WERI-Rb-1 (cell line): Measurements from ENCODE around the gene AHCTF1.
"Not testable (repeated sequence)": the region's sequence is repeated elsewhere in the genome, so short reads cannot be mapped to it uniquely, and the experiment has no call there.

Source experiments
- DNase-seq: peaks from one replicate; pipeline ENCODE4 v3.0.0-alpha.2; 2020
- H3K27ac ChIP-seq: fragments of 250-450 bp; sonication (Bioruptor Pico); 2 replicates; pipeline ENCODE4 v1.5.1; 2020; ENCODE audit warnings: mild to moderate bottlenecking, moderate library complexity
- H3K27me3 ChIP-seq: fragments of 250-450 bp; sonication (Bioruptor Pico); 2 replicates; pipeline ENCODE4 v1.5.1; 2021; ENCODE audit warnings: mild to moderate bottlenecking, low read depth, moderate library complexity; ENCODE audit not compliant: insufficient read depth, severe bottlenecking
- H3K36me3 ChIP-seq: fragments of 250-450 bp; sonication (Bioruptor Pico); 2 replicates; pipeline ENCODE4 v1.5.1; 2020; ENCODE audit warnings: mild to moderate bottlenecking, moderate library complexity
- H3K4me3 ChIP-seq: 2 replicates; pipeline ENCODE4 v1.5.1; 2011; ENCODE audit warnings: low read depth, mild to moderate bottlenecking, control low read depth, low read length
- H3K9me3 ChIP-seq: fragments of 250-450 bp; sonication (Bioruptor Pico); 2 replicates; pipeline ENCODE4 v1.5.1; 2021; ENCODE audit warnings: mild to moderate bottlenecking, moderate library complexity; ENCODE audit not compliant: severe bottlenecking
- CTCF ChIP-seq: IDR thresholded peaks from 2 replicates; pipeline ENCODE4 v1.5.1; 2011; ENCODE audit warnings: low read depth, mild to moderate bottlenecking, control low read depth, inconsistent platforms, low read length

Gene AHCTF1

GRCh38 chr1:246897302-246897701 lies 34.4 kb downstream of the AHCTF1 start:
- Histone ChIP-seq H3K9me3 (no peaks in the 10 kb centered on the region), H3K27me3 (no peaks in the 10 kb centered on the region), H3K27ac (no peak overlapping the region), H3K4me3 (no peak overlapping the region), H3K36me3 (peaks cover 99% of the 10 kb centered on the region)
- no peak for DNase-seq
- no peak for TF ChIP-seq CTCF

GRCh38 chr1:246893191-246893939 lies 38.4 kb downstream of the AHCTF1 start:
- TF ChIP-seq CTCF = no peak
- Histone ChIP-seq H3K36me3 (peaks cover 97% of the 10 kb centered on the region), H3K27ac (no peak overlapping the region), H3K9me3 (no peaks in the 10 kb centered on the region), H3K4me3 (no peak overlapping the region), H3K27me3 (no peaks in the 10 kb centered on the region)
- DNase-seq = no peak

GRCh38 chr1:246891105-246891504 lies 40.6 kb downstream of the AHCTF1 start:
- Histone ChIP-seq H3K9me3 (no peaks in the 10 kb centered on the region), H3K36me3 (peaks cover 95% of the 10 kb centered on the region), H3K4me3 (no peak overlapping the region), H3K27ac (no peak overlapping the region), H3K27me3 (no peaks in the 10 kb centered on the region)
- TF ChIP-seq CTCF = no peak
- DNase-seq = no peak

GRCh38 chr1:246888522-246888921 lies 43.2 kb downstream of the AHCTF1 start:
- no peak for TF ChIP-seq CTCF
- H3K9me3 ChIP-seq = no peaks in the 10 kb centered on the region
- peaks cover 96% of the 10 kb centered on the region for H3K36me3 ChIP-seq
- no peaks in the 10 kb centered on the region for H3K27me3 ChIP-seq
- H3K27ac ChIP-seq = no peak overlapping the region
- no peak for DNase-seq
- no peak overlapping the region for H3K4me3 ChIP-seq

- peaks cover 83% of the 10 kb centered on the region for H3K36me3 ChIP-seq
- H3K27me3 ChIP-seq, DNase-seq, H3K4me3 ChIP-seq, H3K27ac ChIP-seq, H3K9me3 ChIP-seq: not testable (repeated sequence)
Measured at GRCh38 chr1:246885389-246885788, 46.4 kb downstream of the AHCTF1 start.

GRCh38 chr1:246878551-246878950 lies 53.2 kb downstream of the AHCTF1 start:
- Histone ChIP-seq H3K27me3 (no peaks in the 10 kb centered on the region), H3K27ac (no peak overlapping the region), H3K4me3 (no peak overlapping the region), H3K9me3 (no peaks in the 10 kb centered on the region), H3K36me3 (peaks cover 67% of the 10 kb centered on the region)
- DNase-seq = no peak
- TF ChIP-seq CTCF = no peak
